NCI-H2029 (cell line): ENCODE data around the gene COMMD3.
"Not testable (repeated sequence)": the region's sequence is repeated elsewhere in the genome, so short reads cannot be mapped to it uniquely, and the experiment has no call there.

ENCODE experiments used
- DNase-seq: peaks from one replicate; lab custom pipeline; 2025; lab: John Stamatoyannopoulos, UW

COMMD3 gene

DNA sequence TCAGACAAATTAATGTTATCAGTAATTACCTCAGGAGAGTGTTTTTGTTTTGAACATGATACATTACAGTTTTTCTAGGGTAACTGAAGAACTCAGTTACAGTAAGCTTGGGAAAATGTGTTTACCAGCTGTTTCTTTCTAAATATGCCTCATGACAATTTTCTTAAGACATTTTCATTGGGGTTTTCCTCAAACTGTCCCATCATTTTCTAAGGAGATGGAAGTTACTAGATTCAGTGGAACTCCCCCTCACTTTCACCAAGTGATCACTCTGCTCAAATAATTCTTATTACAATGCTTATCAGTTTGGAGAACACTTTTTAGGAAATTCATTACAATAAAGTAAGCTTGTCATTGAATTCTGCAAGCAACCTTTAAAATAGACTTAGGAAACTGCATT is 22.7 kb downstream of the COMMD3 start:
- DNase-seq: no peak

DNA sequence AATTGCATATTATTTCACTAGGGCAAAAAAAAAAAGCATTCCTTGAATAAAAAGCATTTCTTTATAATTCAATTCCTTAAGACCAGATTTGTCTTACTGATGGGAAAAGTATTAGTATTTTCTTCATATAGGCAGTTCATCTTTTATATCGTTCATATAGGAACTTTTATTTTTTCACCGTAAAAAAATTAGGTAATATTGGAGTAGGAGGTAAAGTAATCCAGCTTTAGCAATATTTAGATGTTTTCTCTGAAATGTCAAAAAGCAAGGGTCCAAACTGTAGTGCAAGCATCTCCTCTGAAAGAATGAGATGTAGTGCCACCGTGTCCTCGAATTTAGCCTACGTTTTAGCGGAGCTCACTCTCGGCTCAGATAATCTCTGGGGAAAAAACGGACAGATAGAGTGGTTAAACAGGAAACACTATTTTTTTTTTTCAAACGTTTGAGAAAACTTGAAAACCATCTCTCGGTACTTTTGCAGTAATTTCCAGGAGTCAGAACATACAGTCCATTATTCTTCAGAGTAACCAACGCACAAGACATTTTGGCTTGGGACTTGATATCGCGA is 23.7 kb downstream of the COMMD3 start:
- no peak for DNase-seq

DNA sequence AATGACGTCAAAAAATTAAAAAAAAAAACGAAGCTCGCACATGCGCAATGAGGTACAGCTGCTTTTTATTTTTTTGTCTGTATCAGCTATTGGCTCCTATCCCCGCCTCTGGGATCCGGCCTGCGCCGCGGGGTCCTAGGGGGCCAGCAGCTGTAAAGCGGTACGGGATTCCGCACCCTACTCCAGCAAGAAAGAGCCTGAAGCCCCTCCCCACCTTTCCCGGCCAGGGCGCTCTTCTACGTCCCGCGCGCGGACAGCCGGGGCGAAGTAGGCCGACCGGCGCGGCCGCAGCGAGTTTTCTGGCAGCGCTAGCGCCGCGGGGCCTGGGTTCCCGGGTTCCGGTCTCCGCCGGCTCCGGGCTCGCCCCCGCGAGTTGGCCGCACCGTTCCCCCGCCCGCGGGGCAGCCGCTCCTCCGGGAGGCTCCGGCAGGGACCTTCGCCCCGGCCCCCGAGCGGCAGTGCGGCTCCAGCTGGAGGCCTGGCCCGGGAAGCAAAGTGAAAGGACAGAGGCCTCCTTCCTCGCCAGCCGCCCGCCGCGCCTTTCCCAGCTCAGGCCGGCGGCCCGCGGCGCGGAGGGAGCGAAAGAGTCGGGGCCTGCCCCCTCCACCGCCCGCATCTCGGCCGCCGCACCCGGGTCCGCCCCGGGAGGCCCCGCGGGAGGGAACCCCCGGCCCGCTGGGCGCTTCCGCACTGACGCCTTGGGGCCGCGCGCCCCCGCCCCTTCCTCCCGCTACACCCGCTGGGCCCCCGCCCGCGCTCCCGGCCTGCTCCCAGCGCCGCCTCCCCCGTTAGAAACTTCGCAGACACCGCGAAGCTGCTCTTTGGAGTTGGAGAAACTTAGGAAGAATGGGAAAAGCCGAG is 24.4 kb downstream of the COMMD3 start:
- DNase-seq: peak; percentile 26

DNA sequence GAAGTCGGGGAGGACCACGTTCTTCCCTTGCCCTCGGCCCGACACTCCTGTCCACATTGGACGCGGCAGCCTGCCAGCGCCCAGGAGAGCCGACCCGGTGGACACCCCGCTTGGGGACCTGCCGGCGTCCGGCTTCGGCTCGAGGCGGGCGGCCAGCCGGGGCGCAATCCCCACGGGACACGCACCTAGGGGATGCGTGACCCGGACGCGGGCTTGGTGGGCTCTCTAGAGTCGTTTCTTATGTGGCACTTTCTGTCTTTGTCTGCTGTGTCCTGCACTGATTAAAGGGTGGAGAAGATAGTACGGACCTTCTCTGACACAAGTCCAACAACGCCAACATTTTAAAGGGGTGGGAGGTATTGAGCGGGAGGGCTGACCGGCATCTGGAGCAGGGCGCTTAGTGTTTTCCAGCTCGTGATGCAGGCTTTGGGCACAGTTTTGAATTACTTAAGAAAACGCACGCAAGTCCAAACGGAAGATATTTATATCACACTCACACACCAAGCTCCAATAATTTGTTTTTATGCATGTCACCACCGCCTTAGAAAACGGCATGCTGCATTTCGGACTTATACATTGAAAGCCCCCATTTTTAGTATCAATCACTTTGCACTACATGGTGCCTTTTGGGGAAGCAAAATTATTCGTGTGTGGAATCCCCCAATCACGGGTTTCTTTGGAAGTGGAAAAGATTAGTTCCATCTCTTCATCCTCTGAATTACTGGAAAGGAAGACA is 25.2 kb downstream of the COMMD3 start:
- no peak for DNase-seq

GRCh38 chr10:22341926-22342196 is 25.7 kb downstream of the COMMD3 start:
- no peak for DNase-seq

DNA sequence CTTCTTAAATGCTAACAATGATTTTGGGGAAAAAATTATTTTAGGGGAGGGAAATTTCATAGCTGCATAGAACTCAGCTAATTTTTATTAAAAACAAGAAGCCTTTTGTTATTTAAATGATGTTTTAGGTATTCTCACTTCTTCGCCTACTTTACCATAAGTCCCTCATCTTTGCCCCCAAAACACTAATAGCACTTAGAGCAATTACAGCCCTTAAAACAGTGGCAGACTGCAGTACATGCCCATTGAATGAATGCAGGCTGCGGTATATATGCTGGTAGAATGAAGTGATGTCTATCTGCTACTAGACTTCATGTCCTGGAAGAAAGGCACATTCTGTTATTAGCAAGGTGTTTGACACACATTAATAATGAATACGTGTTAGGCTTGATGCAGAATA is 26.2 kb downstream of the COMMD3 start:
- DNase-seq: no peak

DNA sequence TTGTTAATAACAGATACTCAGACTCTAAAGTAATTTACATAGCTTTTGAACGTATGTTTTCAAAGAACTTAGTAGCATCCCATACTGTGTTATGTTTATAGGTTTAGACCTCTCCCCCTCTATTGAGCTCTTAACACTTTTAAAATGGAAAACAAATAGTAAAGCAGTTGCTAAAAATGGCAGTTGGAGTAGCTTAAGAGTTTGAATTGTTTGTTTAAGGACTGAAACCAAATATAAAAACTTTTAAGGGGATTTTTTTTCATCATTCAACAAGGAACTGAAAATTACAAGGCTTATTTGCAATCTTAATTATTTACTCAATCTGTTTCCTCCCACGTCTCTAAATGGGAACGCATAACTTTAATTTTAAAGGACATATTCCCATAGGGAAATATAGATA is 27.5 kb downstream of the COMMD3 start:
- DNase-seq: no peak

- DNase-seq: no peak
These were observed 28.1 kb downstream of the COMMD3 start for GRCh38 chr10:22344249-22344648.

- DNase-seq: no peak
These were observed 28.7 kb downstream of the COMMD3 start for GRCh38 chr10:22344781-22345300.

GRCh38 chr10:22345301-22346095 is 29.3 kb downstream of the COMMD3 start, which contains the start of gene SPAG6:
TSS of gene SPAG6 (plus strand) at chr10:22345496. CDS start at chr10:22345612, 116 bp downstream.
- peak; percentile 49 for DNase-seq

- DNase-seq: no peak
These were observed 30.0 kb downstream of the COMMD3 start for GRCh38 chr10:22346096-22346661.

GRCh38 chr10:22349755-22350154 is 33.6 kb downstream of the COMMD3 start:
- DNase-seq: no peak

DNA sequence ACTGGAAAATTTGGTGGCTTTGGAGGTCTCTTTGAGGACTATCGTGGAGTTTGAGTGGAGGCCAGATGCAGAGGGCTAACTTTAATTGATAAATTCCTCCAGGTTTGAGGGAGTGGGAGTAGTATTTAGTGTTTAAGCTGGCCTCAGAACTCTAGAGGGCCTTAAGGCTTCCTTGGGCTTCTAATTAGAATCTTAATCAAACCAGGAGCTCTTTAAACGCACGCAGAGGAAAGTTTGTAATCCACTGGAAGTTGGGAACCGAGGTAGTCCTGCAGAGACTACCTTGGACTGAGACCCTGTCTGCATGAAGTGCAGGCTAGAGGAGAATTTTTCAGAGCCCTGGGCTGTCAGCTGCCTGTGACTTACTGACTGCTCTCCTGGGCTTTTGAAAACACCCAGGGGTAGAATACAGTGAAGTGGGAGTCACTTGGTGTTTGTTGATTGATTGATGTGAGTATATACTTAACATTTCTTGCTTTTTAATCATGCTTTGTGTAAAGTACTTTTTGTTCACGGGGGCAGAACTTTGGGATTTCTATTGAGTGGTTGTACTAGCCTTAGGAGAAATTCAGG is 35.0 kb downstream of the COMMD3 start:
- DNase-seq: no peak

GRCh38 chr10:22356324-22356873 is 40.2 kb downstream of the COMMD3 start:
- DNase-seq: no peak

GRCh38 chr10:22357770-22358169 is 41.6 kb downstream of the COMMD3 start:
- DNase-seq: not testable (repeated sequence)

GRCh38 chr10:22363305-22363704 is 47.1 kb downstream of the COMMD3 start:
- no peak for DNase-seq

- no peak for DNase-seq
These were observed 48.4 kb downstream of the COMMD3 start for GRCh38 chr10:22364407-22365140.

GRCh38 chr10:22365233-22365632 is 49.0 kb downstream of the COMMD3 start:
- DNase-seq: no peak

DNA sequence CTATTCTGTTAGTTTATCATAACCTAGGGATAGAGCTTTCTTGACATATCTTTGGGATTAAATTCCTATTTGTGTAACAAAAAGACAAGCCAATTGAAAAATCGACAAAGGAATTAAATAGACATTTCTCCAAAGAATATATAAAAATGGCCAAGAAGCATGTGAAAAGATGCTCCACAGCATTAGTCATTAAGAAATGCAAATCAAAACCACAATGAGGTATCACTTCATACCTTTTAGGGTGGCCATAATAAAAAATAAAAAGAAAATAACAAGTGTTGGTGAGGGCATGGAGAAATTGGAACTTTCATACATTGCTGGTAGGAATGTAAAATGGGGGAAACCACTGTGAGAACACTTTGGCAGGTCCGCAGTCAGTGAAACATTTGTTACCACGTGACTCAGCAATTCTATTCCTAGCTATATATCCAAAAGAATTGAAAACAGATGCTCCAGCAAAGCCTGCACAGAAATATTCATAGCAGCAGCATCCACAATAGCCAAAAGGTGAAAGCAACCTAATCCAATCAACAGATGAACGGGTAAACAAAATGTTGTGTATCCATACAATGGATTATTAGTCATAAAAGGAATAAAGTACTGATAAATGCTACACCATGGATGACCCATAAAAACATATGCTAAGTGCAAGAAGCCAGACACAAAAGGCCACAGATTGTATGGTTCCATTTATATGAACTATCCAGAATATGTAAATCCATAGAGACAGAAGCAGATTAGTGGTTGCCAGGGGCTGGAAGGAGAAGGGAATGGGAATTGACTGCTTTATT is 49.7 kb downstream of the COMMD3 start:
- DNase-seq: no peak

GRCh38 chr10:22366435-22366703 is 50.2 kb downstream of the COMMD3 start:
- no peak for DNase-seq
